GM12878 (cell line): Measurements from ENCODE around the gene CCDC134. TPM values are rescaled to one million over a fixed set of nuclear protein-coding genes. Genes with fewer than 3 reads are reported as not detected.

ENCODE experiments used
- ATAC-seq: fragments of 200-7000 bp; cut with Tn5 transposase; 3 replicates; pipeline ENCODE4 v1.9.1; 2020; ENCODE audit warnings: mild to moderate bottlenecking, moderate library complexity
- BruUV-seq: library from RNA; stranded (reverse); fragments of 400-500 nt; replicated peaks from 2 replicates; lab custom pipeline; 2021; lab: Mats Ljungman, UMichigan
- CTCF ChIA-PET: fragments of 300-600 bp; sonication (Branson Sonifier 250); formaldehyde crosslinking; extraction: SDS; loops from one replicate; lab custom pipeline; 2021; ENCODE audit warnings: inconsistent platforms; lab: Yijun Ruan, JAX
- POLR2A ChIA-PET: fragments of 350-600 bp; formaldehyde crosslinking; extraction: SDS; loops from one replicate; lab custom pipeline; 2021; ENCODE audit warnings: inconsistent platforms; lab: Charles Lee
- RAD21 ChIA-PET: fragments of 300-600 bp; sonication (Branson Sonifier 250); formaldehyde crosslinking; loops from one replicate; lab custom pipeline; 2023; ENCODE audit warnings: antibody characterized with exemption; ENCODE audit not compliant: unreplicated experiment; lab: Charles Lee
- SMC1A ChIA-PET: fragments of 300-600 bp; sonication (Branson Sonifier 250); formaldehyde crosslinking; loops from one replicate; lab custom pipeline; 2023; ENCODE audit not compliant: unreplicated experiment, uncharacterized antibody; lab: Charles Lee
- DNase-seq: peaks from one replicate; pipeline ENCODE4 v3.0.0-alpha.2; 2011; ENCODE audit warnings: low read depth, low spot score
- FAIRE-seq: peaks from 3 replicates; lab custom pipeline; 2011; peaks lifted over from hg19 to GRCh38; lab: Jason Lieb, UNC
- H2AFZ ChIP-seq: 2 replicates; pipeline ENCODE4 v1.6.0; 2011; ENCODE audit warnings: low read depth, low read length, control low read depth; ENCODE audit not compliant: control insufficient read depth
- H3K27ac ChIP-seq: 2 replicates; pipeline ENCODE4 v1.5.1; 2011; ENCODE audit warnings: control low read depth; ENCODE audit not compliant: control insufficient read depth, insufficient read depth
- H3K27me3 ChIP-seq, 2 experiments: replicated peaks in 1 of 2; 2 replicates each; pipeline versions ENCODE4 v1.6.0 to v1.6.1; 2011; ENCODE audit warnings: low read length in 1 of 2; ENCODE audit not compliant: control insufficient read depth in 2 of 2, insufficient read depth in 2 of 2
- H3K36me3 ChIP-seq, 2 experiments: 2 replicates each; pipeline ENCODE4 v1.5.1; 2011; ENCODE audit warnings: low read length in 1 of 2; ENCODE audit not compliant: control insufficient read depth in 2 of 2, insufficient read depth in 2 of 2
- H3K4me1 ChIP-seq: 2 replicates; pipeline ENCODE4 v1.6.1; 2011; ENCODE audit warnings: mild to moderate bottlenecking, low read length, moderate library complexity, mixed read lengths; ENCODE audit not compliant: control insufficient read depth, insufficient read depth
- H3K4me2 ChIP-seq: 2 replicates; pipeline ENCODE4 v1.6.0; 2011; ENCODE audit warnings: control low read depth; ENCODE audit not compliant: control insufficient read depth, insufficient read depth
- H3K4me3 ChIP-seq: fragments of 200-600 bp; sonication (generic); 2 replicates; pipeline ENCODE4 v1.5.1; 2016
- H3K79me2 ChIP-seq: 2 replicates; pipeline ENCODE4 v1.6.0; 2011; ENCODE audit warnings: low read length; ENCODE audit not compliant: control insufficient read depth, insufficient read depth
- H3K9ac ChIP-seq: 2 replicates; pipeline ENCODE4 v1.8.0; 2011; ENCODE audit warnings: low read length, control low read depth, mixed read lengths; ENCODE audit not compliant: control insufficient read depth, insufficient read depth
- H3K9me3 ChIP-seq: replicated peaks from 3 replicates; pipeline ENCODE4 v1.5.1; 2011; ENCODE audit warnings: mild to moderate bottlenecking, low read length; ENCODE audit not compliant: control insufficient read depth, insufficient read depth
- H4K20me1 ChIP-seq: 2 replicates; pipeline ENCODE4 v1.6.0; 2011; ENCODE audit not compliant: control insufficient read depth, insufficient read depth
- ASH2L ChIP-seq: fragments of 300-600, 200-600 bp; sonication (generic); IDR thresholded peaks from 2 replicates; pipeline ENCODE4 v1.6.1; 2017; ENCODE audit warnings: low read depth, mild to moderate bottlenecking, borderline replicate concordance
- ATF2 ChIP-seq: IDR thresholded peaks from 2 replicates; pipeline ENCODE4 v1.6.1; 2012; ENCODE audit warnings: low read length, inconsistent platforms
- CBFB ChIP-seq: IDR thresholded peaks from 2 replicates; pipeline ENCODE4 v1.6.1; 2016; ENCODE audit warnings: antibody characterized with exemption, low read depth
- CHD2 ChIP-seq: IDR thresholded peaks from 2 replicates; pipeline ENCODE4 v1.6.1; 2011; ENCODE audit warnings: low read depth, low read length, improper control_type of control experiment, borderline replicate concordance
- E2F4 ChIP-seq: IDR thresholded peaks from 2 replicates; pipeline ENCODE4 v1.6.1; 2012; ENCODE audit warnings: low read depth, low read length, improper control_type of control experiment
- ELK1 ChIP-seq: IDR thresholded peaks from 2 replicates; pipeline ENCODE4 v1.6.1; 2012; ENCODE audit warnings: low read depth, low read length, improper control_type of control experiment
- EP300 ChIP-seq, 2 experiments: fragments of 150-350 bp in 1 of 2; IDR thresholded peaks; 2 replicates each; pipeline ENCODE4 v1.6.1; 2011 to 2012; ENCODE audit warnings: low read depth in 2 of 2, low read length in 2 of 2, borderline replicate concordance in 1 of 2, improper control_type of control experiment in 1 of 2, inconsistent platforms in 1 of 2; ENCODE audit not compliant: control insufficient read depth in 1 of 2
- ETV6 ChIP-seq, 2 experiments: fragments of 450-650 bp in 1 of 2; IDR thresholded peaks in 1 of 2; conservative IDR thresholded peaks in 1 of 2; 2 replicates each; pipeline ENCODE4 v1.6.1; 2014; ENCODE audit warnings: antibody characterized with exemption in 1 of 2, borderline replicate concordance in 1 of 2, low read depth in 1 of 2, mild to moderate bottlenecking in 1 of 2, moderate library complexity in 1 of 2
- GABPA ChIP-seq: IDR thresholded peaks from 2 replicates; pipeline ENCODE4 v1.6.1; 2014; ENCODE audit warnings: antibody characterized with exemption, low read depth, mild to moderate bottlenecking, inconsistent platforms
- IKZF1 ChIP-seq: fragments of 450-650 bp; conservative IDR thresholded peaks from 2 replicates; pipeline ENCODE4 v1.6.1; 2017; ENCODE audit warnings: antibody characterized with exemption, mild to moderate bottlenecking
- KAT2A ChIP-seq: conservative IDR thresholded peaks from 2 replicates; pipeline ENCODE4 v1.6.1; 2011; ENCODE audit warnings: low read depth, low read length; ENCODE audit not compliant: control insufficient read depth
- MYC ChIP-seq: IDR thresholded peaks from 2 replicates; pipeline ENCODE4 v1.6.1; 2011; ENCODE audit warnings: mild to moderate bottlenecking, low read length, moderate library complexity, inconsistent platforms; ENCODE audit not compliant: insufficient read depth, insufficient replicate concordance, insufficient read length, severe bottlenecking
- NFYB ChIP-seq: IDR thresholded peaks from 2 replicates; pipeline ENCODE4 v1.6.1; 2011; ENCODE audit warnings: low read depth, mild to moderate bottlenecking, low read length, improper control_type of control experiment, moderate library complexity; ENCODE audit not compliant: insufficient read depth
- POLR2A ChIP-seq: IDR thresholded peaks from 2 replicates; pipeline ENCODE4 v1.6.1; 2011; ENCODE audit warnings: low read depth, mild to moderate bottlenecking, low read length
- SIX5 ChIP-seq: IDR thresholded peaks from 2 replicates; pipeline ENCODE4 v1.6.1; 2011; ENCODE audit warnings: mild to moderate bottlenecking, low read depth, low read length, moderate library complexity; ENCODE audit not compliant: severe bottlenecking
- ZZZ3 ChIP-seq: IDR thresholded peaks from 2 replicates; pipeline ENCODE4 v1.6.1; 2011; ENCODE audit warnings: low read depth; ENCODE audit not compliant: control insufficient read depth, insufficient read length
- WGBS: methylation state at CpG from one replicate; pipeline ENCODE4 v1.1.6; 2016; ENCODE audit warnings: low lambda C conversion rate; ENCODE audit not compliant: insufficient replicate concordance, insufficient coverage; ENCODE audit errors: missing lambda C conversion rate; 5-methylcytosine and 5-hydroxymethylcytosine counted together
- in situ Hi-C: fragments of 300-500 bp; cut with MboI; formaldehyde crosslinking; loops from 9 replicates; pipeline ENCODE4 v1.14.3; 2018; ENCODE audit warnings: mixed read lengths
- intact Hi-C: fragments of 100-400 bp; cut with micrococcal nuclease; formaldehyde crosslinking; loops from one replicate; pipeline ENCODE4 v1.14.2; 2022; ENCODE audit not compliant: unreplicated experiment
- polyA plus RNA-seq, 11 experiments: library from polyadenylated mRNA; depleted of rRNA in 4 of 11; unstranded in 6 of 11; stranded (reverse) in 5 of 11; fragments of >200 nt; fragmentation: Nextera tagmentation in 4 of 11; fragmentation: Illumina TruSeq in 1 of 11; extraction: Ambion mirVana in 4 of 11; extraction: Trizol in 1 of 11; gene quantifications; 1 replicate in 1 of 11; 2 replicates in 10 of 11; pipeline versions ENCODE4 v1.2.1 to v1.2.3, GENCODE V29; 2011 to 2016; ENCODE audit warnings: inconsistent platforms in 2 of 11, missing spikeins in 2 of 11, low read depth in 1 of 11
- total RNA-seq, 4 experiments: library from RNA; depleted of rRNA in 3 of 4; stranded (reverse); fragments of >200 nt in 3 of 4; fragmentation: Illumina TruSeq in 1 of 4; extraction: Trizol in 1 of 4; gene quantifications; 2 replicates each; pipeline versions ENCODE4 v1.2.1 to v1.2.3, GENCODE V29; 2013 to 2021

CCDC134 gene
- total and polyA plus RNA-seq, 10 of the 15 experiments (the other 5 are each of a cell fraction or from before 2014, with no cell fraction given) = 0.35 to 19.3 (median 11.8) TPM

GRCh38 chr22:41827671-41828070 lies 27.2 kb downstream of the CCDC134 start:
- peaks cover 14% of the 10 kb centered on the region for H3K79me2 ChIP-seq
- DNase-seq = no peak
- intact Hi-C loops = no loop called here
- TF ChIP-seq POLR2A = no peak
- no peak for TF ChIP-seq ASH2L
- TF ChIP-seq E2F4 = no peak
- no peak for TF ChIP-seq CBFB
- no peak for TF ChIP-seq MYC
- no peak for TF ChIP-seq ETV6 (conservative IDR thresholded peaks at IDR 0.05 in 1 of 2, IDR thresholded peaks at IDR 0.05 in 1 of 2; ENCODE audit: borderline replicate concordance in 1 of 2, low read depth in 1 of 2)
- TF ChIP-seq ELK1 = no peak
- no peak for TF ChIP-seq ZZZ3
- no peak for TF ChIP-seq ATF2
- no peak for TF ChIP-seq CHD2
- TF ChIP-seq GABPA = no peak
- no peak for TF ChIP-seq KAT2A
- no peak for TF ChIP-seq SIX5
- no peak for TF ChIP-seq NFYB
- no peak for TF ChIP-seq IKZF1
- TF ChIP-seq EP300 (IDR thresholded peaks at IDR 0.05; ENCODE audit: borderline replicate concordance in 1 of 2, control insufficient read depth in 1 of 2, low read depth in 2 of 2, low read length in 2 of 2) = no peak
- TF ChIP-seq, all 136 proteins: peak for 0
- ATAC-seq (no peak), FAIRE-seq (no peak)
- no peak overlapping the region for H3K4me3 ChIP-seq
- no TSS peak for BruUV-seq
- CTCF ChIA-PET = interaction anchor here (1.1 to 3.4 kb wide), 6 partner anchors 20 to 130 kb away, joined by 4 to 20 read pairs (median 8); no protein-coding TSS in a partner anchor
- no peaks in the 10 kb centered on the region; the same call in 2 of the 3 replicates for H3K9me3 ChIP-seq
- H3K27ac ChIP-seq = no peak overlapping the region
- H3K9ac ChIP-seq = no peak overlapping the region
- no peak overlapping the region for H2AFZ ChIP-seq
- SMC1A ChIA-PET = interaction anchor here (1.1 to 2.5 kb wide), 6 partner anchors 13 to 129 kb away, joined by 3 to 7 read pairs (median 6); partner anchors contain the start of gene MEI1
- WGBS = 95% methylated on average over 6 of the region's 6 CpGs
- no peaks in the 10 kb centered on the region for H3K27me3 ChIP-seq
- in situ Hi-C loops = no loop called here
- peaks cover 12% of the 10 kb centered on the region for H3K4me1 ChIP-seq
- POLR2A ChIA-PET = interaction anchor here (0.5 to 2.7 kb wide), 4 partner anchors 12 to 379 kb away, joined by 3 to 8 read pairs (median 4); partner anchors contain the start of gene CCDC134
- no peak overlapping the region for H3K4me2 ChIP-seq
- RAD21 ChIA-PET = interaction anchor here (1.1 to 11.0 kb wide), 3 partner anchors 99 to 131 kb away, joined by 3 to 84 read pairs (median 4); partner anchors contain the start of gene TNFRSF13C
- H3K36me3 ChIP-seq = peaks cover 8% of the 10 kb centered on the region in 2 experiments; a peak in 3 of 4 replicates
- H4K20me1 ChIP-seq = no peaks in the 10 kb centered on the region
